Muscle of arm (tissue), 12 donors: ENCODE results near the gene CAMKK1. TPM values are rescaled to one million over a fixed set of nuclear protein-coding genes. Genes with fewer than 3 reads are reported as not detected.

Source experiments
- DNase-seq: peaks from one replicate; pipeline ENCODE4 v3.0.0-alpha.2; 2013
- polyA plus RNA-seq, 12 donors: library from polyadenylated mRNA; unstranded; fragments of 120-200 nt; gene quantifications; one replicate each; pipeline ENCODE4 v1.2.1, GENCODE V29; 2013; ENCODE audit not compliant: insufficient read length in 12 of 12

Gene CAMKK1
- polyA plus RNA-seq, 12 donors, result 5.6 to 8.7 (median 7.4) TPM; not detected in 1

DNA sequence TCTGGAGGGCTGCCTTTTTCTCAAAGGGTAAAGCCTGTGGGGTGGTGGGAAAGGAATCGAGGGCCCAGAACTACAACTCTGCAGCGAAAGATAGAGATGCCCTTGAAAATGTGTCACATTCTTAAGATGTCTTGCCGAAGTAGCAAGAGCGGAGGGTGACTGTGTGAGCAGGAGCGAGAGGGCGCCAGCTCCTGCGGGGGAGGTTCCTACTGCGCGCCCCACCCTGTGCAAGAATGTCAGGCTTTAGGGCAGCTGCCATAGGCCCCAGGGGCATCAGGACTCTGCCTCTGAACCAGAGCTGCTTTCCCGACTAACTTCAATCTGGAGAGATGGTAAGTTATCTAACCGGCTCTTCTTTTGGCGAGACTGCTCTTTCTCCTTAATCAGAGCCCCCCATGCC is 80.1 kb downstream of the CAMKK1 start:
- DNase-seq, result no peak

GRCh38 chr17:3812284-3812683 is 80.6 kb downstream of the CAMKK1 start:
- DNase-seq, result no peak

Other genes with a start within 250 kb of the CAMKK1 start
- 10 to 100 TPM in 11 of 12 donors, not detected in 1; 33.5 to 68.4 (median 50.9) TPM for gene TAX1BP3, start 224.5 kb downstream of the CAMKK1 start, polyA plus RNA-seq
- gene EMC6, start 224.2 kb downstream of the CAMKK1 start, polyA plus RNA-seq, result 10 to 100 TPM in 11 of 12 donors, not detected in 1; 25.5 to 93.0 (median 30.8) TPM
- 10 to 100 TPM in 11 of 12 donors, not detected in 1; 11.5 to 51.0 (median 26.8) TPM for gene P2RX5, start 196.9 kb downstream of the CAMKK1 start, polyA plus RNA-seq
- gene HASPIN, start 169.2 kb downstream of the CAMKK1 start, polyA plus RNA-seq, result 1 to 10 TPM in 11 of 12 donors, not detected in 1; 3.7 to 8.4 (median 5.9) TPM
- gene ITGAE, start 91.9 kb downstream of the CAMKK1 start, polyA plus RNA-seq, result 10 to 100 TPM in 11 of 12 donors, not detected in 1; 14.2 to 38.6 (median 31.7) TPM
- 10 to 100 TPM in 11 of 12 donors, not detected in 1; 41.3 to 88.1 (median 62.2) TPM for gene NCBP3, start 46.8 kb downstream of the CAMKK1 start, polyA plus RNA-seq
- gene P2RX1, start 23.4 kb upstream of the CAMKK1 start, polyA plus RNA-seq, result 10 to 100 TPM in 1 of 12 donors, 1 to 10 TPM in 10, not detected in 1; 1.7 to 28.8 (median 2.5) TPM
- 10 to 100 TPM in 2 of 12 donors, 1 to 10 TPM in 9, not detected in 1; 3.2 to 26.0 (median 4.0) TPM for gene ATP2A3, start 71.4 kb upstream of the CAMKK1 start, polyA plus RNA-seq
- 10 to 100 TPM in 11 of 12 donors, not detected in 1; 16.3 to 27.8 (median 21.6) TPM for gene ZZEF1, start 250.0 kb upstream of the CAMKK1 start, polyA plus RNA-seq